OCI-LY3 (cell line): ENCODE measurements around the gene PIAS4.

Experiments
- H2AFZ ChIP-seq: fragments of 200-600, 300-600 bp; shearing (Covaris generic); 2 replicates; pipeline ENCODE4 v1.6.0; 2014; ENCODE audit warnings: antibody characterized with exemption, low read depth, low read length
- H3K27ac ChIP-seq: fragments of 200-600, 300-600 bp; sonication (generic); 2 replicates; pipeline ENCODE4 v1.5.1; 2014; ENCODE audit warnings: mild to moderate bottlenecking, low read length, moderate library complexity, mixed read lengths
- H3K27me3 ChIP-seq: fragments of 200-600, 300-600 bp; sonication (generic); 2 replicates; pipeline ENCODE4 v1.6.1; 2014; ENCODE audit warnings: low read depth, low read length, mixed read lengths
- H3K36me3 ChIP-seq: fragments of 200-600, 300-600 bp; sonication (generic); replicated peaks from 2 replicates; pipeline ENCODE3; 2014; ENCODE audit warnings: low read depth, low read length, mixed read lengths
- H3K4me1 ChIP-seq: fragments of 300-600, 200-600 bp; sonication (generic); 2 replicates; pipeline ENCODE4 v1.6.1; 2014; ENCODE audit warnings: low read length, mixed read lengths
- H3K4me2 ChIP-seq: fragments of 200-600, 300-600 bp; sonication (generic); 2 replicates; pipeline ENCODE4 v1.6.1; 2014; ENCODE audit warnings: low read length, mixed read lengths
- H3K4me3 ChIP-seq: fragments of 300-600, 200-600 bp; sonication (generic); 2 replicates; pipeline ENCODE4 v1.5.1; 2014; ENCODE audit warnings: antibody characterized with exemption, mild to moderate bottlenecking, low read length, moderate library complexity
- H3K79me2 ChIP-seq: fragments of 300-600, 200-600 bp; shearing (Covaris generic); 2 replicates; pipeline ENCODE4 v1.6.1; 2014; ENCODE audit warnings: mild to moderate bottlenecking, low read length, mixed read lengths
- H3K9ac ChIP-seq: fragments of 300-600, 200-600 bp; shearing (Covaris generic); 2 replicates; pipeline ENCODE4 v1.6.0; 2014; ENCODE audit warnings: mild to moderate bottlenecking, low read length, moderate library complexity
- H3K9me3 ChIP-seq: fragments of 200-600, 300-600 bp; shearing (Covaris generic); 2 replicates; pipeline ENCODE4 v1.6.1; 2014; ENCODE audit warnings: low read length, mixed read lengths; ENCODE audit not compliant: insufficient read depth
- H4K20me1 ChIP-seq: fragments of 200-600, 300-600 bp; sonication (generic); 2 replicates; pipeline ENCODE4 v1.6.1; 2016; ENCODE audit warnings: low read length, mixed read lengths; ENCODE audit not compliant: insufficient read depth
- CTCF ChIP-seq: fragments of 200-600, 300-600 bp; sonication (generic); IDR thresholded peaks from 2 replicates; pipeline ENCODE4 v1.5.1; 2014; ENCODE audit warnings: antibody characterized with exemption, low read length, low read depth
- EZH2phosphoT487 ChIP-seq: fragments of 200-600 bp; shearing (Covaris generic); IDR thresholded peaks from 2 replicates; pipeline ENCODE4 v1.6.1; 2018; ENCODE audit warnings: antibody characterized with exemption, mixed run types, low read depth

PIAS4 gene

GRCh38 chr19:3981373-3981735 lies 26.2 kb upstream of the PIAS4 start:
- no peak overlapping the region for H3K9ac ChIP-seq
- H3K4me1 ChIP-seq, result peaks cover 13% of the 10 kb centered on the region
- peaks cover 88% of the 10 kb centered on the region for H3K79me2 ChIP-seq

GRCh38 chr19:3981736-3982681 lies 25.5 kb upstream of the PIAS4 start:
- H3K4me1 ChIP-seq, result peaks cover 16% of the 10 kb centered on the region
- H3K36me3 ChIP-seq, result peaks cover 77% of the 10 kb centered on the region
- H4K20me1 ChIP-seq, result peaks cover 79% of the 10 kb centered on the region
- no peak overlapping the region for H3K27ac ChIP-seq
- H3K27me3 ChIP-seq, result no peaks in the 10 kb centered on the region
- no peaks in the 10 kb centered on the region for H3K9me3 ChIP-seq
- H3K79me2 ChIP-seq, result peaks cover 81% of the 10 kb centered on the region
- no peak overlapping the region for H3K9ac ChIP-seq
- TF ChIP-seq CTCF (no peak), EZH2phosphoT487 (no peak)
- H3K4me2 ChIP-seq, result no peak overlapping the region
- H2AFZ ChIP-seq, result no peak overlapping the region
- no peak overlapping the region for H3K4me3 ChIP-seq

More at GRCh38 chr19:3981373-3981735, 26.2 kb upstream of the PIAS4 start:
- TF ChIP-seq CTCF (no peak), EZH2phosphoT487 (no peak)
- H3K36me3 ChIP-seq, result peaks cover 84% of the 10 kb centered on the region
- peaks cover 86% of the 10 kb centered on the region for H4K20me1 ChIP-seq
- no peak overlapping the region for H3K4me3 ChIP-seq
- no peak overlapping the region for H3K27ac ChIP-seq
- H3K4me2 ChIP-seq, result no peak overlapping the region
- no peaks in the 10 kb centered on the region for H3K9me3 ChIP-seq
- no peaks in the 10 kb centered on the region for H3K27me3 ChIP-seq
- H2AFZ ChIP-seq, result no peak overlapping the region

- Histone ChIP-seq H3K4me3 (peak overlapping the region; percentile 90), H4K20me1 (peaks cover 70% of the 10 kb centered on the region), H3K27ac (peak overlapping the region; percentile 76)
Measured at GRCh38 chr19:3982701-3983541, 24.6 kb upstream of the PIAS4 start.

More at GRCh38 chr19:3982701-3983541, 24.6 kb upstream of the PIAS4 start:
- TF ChIP-seq EZH2phosphoT487 (no peak), CTCF (no peak)
- Histone ChIP-seq H3K27me3 (no peaks in the 10 kb centered on the region), H3K4me1 (peaks cover 20% of the 10 kb centered on the region), H3K79me2 (peaks cover 72% of the 10 kb centered on the region), H3K4me2 (peak overlapping the region; percentile 95), H2AFZ (no peak overlapping the region), H3K9ac (no peak overlapping the region), H3K9me3 (no peaks in the 10 kb centered on the region), H3K36me3 (peaks cover 68% of the 10 kb centered on the region)
